GM18520 (cell line): ENCODE data around the gene CYP4F3.
"Not testable (repeated sequence)": the region's sequence is repeated elsewhere in the genome, so short reads cannot be mapped to it uniquely, and the experiment has no call there.

Experiments
- ATAC-seq: cut with Tn5 transposase; IDR thresholded peaks from one replicate; pipeline ENCODE4 v1.9.1; 2021; ENCODE audit not compliant: unreplicated experiment

Gene CYP4F3

GRCh38 chr19:15640294-15640903, at the start of gene CYP4F3:
Gene CYP4F3, plus strand, starts transcription at chr19:15640897. Its CDS starts 519 bp downstream, at chr19:15641416.
- ATAC-seq: no peak

GRCh38 chr19:15591796-15592195, 48.9 kb upstream of the CYP4F3 start:
- ATAC-seq: no peak

- not testable (repeated sequence) for ATAC-seq
These were observed 48.2 kb upstream of the CYP4F3 start for GRCh38 chr19:15592506-15592905.

DNA sequence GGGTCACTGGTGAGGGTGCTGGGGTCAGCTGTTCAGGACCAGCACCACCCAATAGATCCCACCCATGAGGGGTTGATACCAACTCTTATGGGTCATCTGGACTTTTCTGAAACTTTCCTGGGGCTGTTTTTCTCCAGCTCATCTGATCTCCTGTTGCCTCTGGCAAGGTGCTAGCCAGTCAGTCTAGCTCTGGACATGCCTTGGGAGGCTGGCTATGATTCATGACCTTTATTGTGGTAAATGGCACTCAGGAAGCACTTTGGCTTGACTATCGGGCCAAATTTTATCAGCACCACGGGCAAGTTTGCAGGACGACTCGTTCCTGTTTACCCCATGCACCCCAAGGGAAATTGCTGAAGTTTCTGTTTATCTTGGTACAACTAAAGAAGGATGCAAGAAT, 46.9 kb upstream of the CYP4F3 start:
- not testable (repeated sequence) for ATAC-seq

GRCh38 chr19:15595069-15595468, 45.6 kb upstream of the CYP4F3 start:
- no peak for ATAC-seq

DNA sequence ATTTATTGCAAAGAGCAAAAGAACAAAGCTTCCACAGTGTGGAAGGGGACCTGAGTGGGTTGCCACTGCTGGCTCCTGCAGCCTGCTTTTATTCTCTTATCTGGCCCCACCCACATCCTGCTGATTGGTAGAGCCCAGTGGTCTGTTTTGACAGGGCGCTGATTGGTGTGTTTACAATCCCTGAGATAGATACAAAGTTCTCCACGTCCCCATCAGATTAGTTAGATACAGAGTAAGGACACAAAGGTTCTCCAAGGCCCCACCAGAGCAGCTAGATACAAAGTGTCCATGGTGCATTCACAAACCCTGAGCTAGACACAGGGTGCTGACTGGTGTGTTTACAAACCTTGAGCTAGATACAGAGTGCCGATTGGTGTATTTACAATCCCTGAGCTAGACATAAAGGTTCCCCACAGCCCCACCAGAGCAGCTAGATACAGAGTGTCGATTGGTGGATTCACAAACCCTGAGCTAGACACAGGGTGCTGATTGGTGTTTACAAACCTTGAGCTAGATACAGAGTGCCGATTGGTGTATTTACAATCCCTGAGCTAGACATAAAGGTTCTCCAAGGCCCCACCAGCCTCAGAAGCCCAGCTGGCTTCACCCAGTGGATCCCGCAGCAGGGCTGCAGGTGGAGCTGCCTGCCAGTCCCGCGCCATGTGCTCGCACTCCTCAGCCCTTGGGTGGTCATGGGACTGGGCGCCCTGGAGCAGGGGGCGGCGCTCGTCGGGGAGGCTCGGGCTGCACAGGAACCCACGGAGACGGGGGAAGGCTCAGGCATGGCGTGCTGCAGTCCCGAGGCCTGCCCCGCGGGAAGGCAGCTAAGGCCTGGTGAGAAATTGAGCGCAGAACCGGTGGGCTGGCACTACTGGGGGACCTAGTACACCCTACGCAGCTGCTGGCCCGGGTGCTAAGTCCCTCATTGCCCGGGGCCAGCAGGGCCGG, 32.4 kb upstream of the CYP4F3 start:
- not testable (repeated sequence) for ATAC-seq

GRCh38 chr19:15609261-15609660, 31.4 kb upstream of the CYP4F3 start:
- ATAC-seq: no peak

DNA sequence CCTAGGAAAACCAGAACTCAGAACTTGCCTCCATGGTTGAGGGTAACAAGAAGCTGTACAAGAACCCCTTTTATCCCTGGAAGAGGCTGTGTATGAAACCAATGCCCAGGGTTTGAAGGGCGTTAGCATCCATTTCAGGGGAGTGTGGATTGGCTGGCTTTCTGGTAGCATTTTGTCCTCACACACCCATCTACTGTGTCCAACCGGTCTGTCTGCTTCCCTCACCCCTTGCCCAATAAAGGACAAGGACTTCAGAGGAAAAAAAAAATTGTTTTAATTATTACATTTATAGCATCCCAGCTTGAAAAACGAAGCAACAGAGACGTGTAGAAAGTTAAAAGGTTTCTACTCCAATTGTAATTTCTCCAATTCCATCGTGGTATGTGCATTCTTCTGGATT, 28.4 kb upstream of the CYP4F3 start:
- no peak for ATAC-seq

- no peak for ATAC-seq
These were observed 27.4 kb upstream of the CYP4F3 start for GRCh38 chr19:15613338-15613737.

DNA sequence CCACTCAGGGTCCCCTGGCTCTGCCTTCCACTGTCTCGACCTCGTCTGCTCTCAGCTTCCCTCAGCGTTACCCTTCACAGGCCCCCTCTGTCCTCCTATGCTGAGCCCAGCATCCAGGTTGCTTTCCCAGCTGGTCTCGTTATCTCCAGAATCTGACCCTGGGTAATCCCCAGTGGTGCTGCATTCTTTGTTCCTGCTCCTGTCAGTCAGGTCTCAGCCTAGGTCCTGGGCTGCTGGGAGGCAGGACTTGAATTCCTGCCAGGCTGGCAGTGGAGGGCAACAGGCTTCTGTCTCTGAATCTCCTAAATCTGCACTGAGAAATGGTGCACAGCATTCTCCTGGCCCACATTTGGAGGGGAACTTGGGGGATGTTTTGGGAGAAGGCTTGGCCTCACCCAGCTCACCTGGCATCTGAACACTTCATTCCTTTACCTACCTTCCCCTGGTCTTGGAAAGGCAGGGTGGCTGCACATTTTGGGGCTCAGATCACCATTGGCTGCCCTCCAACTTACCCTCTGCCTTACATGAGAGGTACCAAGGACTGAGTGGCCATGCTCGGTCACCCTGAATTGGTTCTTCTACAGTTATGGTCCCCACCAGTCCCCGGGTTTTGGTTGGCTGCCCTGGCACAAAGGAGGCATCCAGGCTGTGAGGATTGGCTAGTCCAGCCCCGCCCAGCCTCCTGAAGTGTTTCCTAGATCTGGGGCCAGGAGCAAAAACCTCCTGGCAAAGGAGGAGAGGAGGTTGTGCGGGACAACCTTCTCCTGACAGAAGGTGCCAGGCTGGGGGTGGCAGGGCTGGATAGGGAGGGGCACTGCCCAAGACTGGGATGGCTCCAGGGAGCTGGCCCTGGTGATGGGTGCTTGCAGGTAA, 26.0 kb upstream of the CYP4F3 start, which contains the start of gene CYP4F8:
Gene CYP4F8, plus strand, starts transcription at position 712 of the 873 bp plus-strand sequence. CDS start 399 bp downstream, outside the sequence.
- ATAC-seq: no peak

GRCh38 chr19:15615526-15615925, 25.2 kb upstream of the CYP4F3 start:
- ATAC-seq: no peak

DNA sequence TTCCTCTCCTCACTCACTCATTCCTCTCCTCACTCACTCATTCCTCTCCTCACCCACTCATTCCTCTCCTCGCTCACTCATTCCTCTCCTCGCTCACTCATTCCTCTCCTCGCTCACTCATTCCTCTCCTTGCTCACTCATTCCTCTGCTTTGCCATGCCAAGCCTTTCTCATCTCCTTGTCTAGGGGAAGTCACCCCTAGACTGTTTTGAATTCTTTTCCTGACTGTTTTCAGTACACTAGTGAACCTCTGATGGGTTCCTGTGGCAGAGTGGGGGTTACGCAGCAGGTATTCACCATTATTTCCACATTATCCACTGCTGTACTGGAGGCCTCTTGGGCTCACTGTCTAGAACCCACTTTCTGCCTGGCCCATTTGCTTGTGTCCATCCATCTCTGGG, 24.5 kb upstream of the CYP4F3 start:
- no peak for ATAC-seq

- ATAC-seq: no peak
These were observed 23.9 kb upstream of the CYP4F3 start for GRCh38 chr19:15616627-15617270.

- ATAC-seq: no peak
These were observed 22.4 kb upstream of the CYP4F3 start for GRCh38 chr19:15618321-15618720.

GRCh38 chr19:15621801-15622200, 18.9 kb upstream of the CYP4F3 start:
- no peak for ATAC-seq

- ATAC-seq: no peak
These were observed 17.7 kb upstream of the CYP4F3 start for GRCh38 chr19:15622991-15623390.

- ATAC-seq: no peak
These were observed 16.9 kb upstream of the CYP4F3 start for GRCh38 chr19:15623711-15624318.

DNA sequence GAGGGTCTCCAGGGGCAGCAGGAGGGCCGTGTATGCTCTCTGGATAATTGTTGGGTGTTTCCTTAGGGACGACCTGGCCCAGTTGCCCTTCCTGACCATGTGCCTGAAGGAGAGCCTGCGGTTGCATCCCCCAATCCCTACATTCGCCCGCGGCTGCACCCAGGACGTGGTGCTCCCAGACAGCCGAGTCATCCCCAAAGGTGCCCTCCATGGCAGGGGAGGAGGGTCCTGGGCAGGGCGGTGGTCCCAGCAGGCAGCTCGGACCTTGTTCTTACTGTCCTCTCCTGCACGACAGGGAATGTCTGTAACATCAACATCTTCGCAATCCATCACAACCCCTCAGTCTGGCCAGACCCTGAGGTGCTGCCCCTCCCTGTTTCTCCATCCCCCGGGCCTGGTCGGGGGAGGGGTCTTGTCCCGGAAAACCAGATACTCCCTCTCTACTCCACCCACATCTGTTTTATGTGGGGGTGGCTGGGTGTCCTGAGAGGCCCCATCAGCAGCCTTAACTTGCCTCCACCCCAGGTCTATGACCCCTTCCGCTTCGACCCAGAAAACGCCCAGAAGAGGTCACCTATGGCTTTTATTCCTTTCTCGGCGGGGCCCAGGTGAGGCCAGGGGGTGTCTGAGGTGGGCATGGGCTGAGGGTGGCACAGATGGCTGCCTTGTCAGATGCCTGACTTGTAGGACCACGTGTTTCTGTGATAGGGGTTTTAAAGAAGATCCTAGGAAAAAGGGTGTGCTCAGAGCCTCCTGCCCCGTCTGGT, 12.3 kb upstream of the CYP4F3 start:
- ATAC-seq: no peak
